GM12801 (cell line): ENCODE measurements around the gene HLA-DPB1.

Experiments
- CTCF ChIP-seq: IDR thresholded peaks from one replicate; pipeline ENCODE4 v1.5.1; 2011; ENCODE audit warnings: control low read depth; ENCODE audit not compliant: insufficient read length; ENCODE audit errors: extremely low read depth

The HLA-DPB1 gene

GRCh38 chr6:33065312-33065711, 10.5 kb upstream of the HLA-DPB1 start:
- TF ChIP-seq CTCF = no peak

GRCh38 chr6:33066917-33067521, 8.8 kb upstream of the HLA-DPB1 start:
- TF ChIP-seq CTCF = no peak

GRCh38 chr6:33069021-33069738, 6.6 kb upstream of the HLA-DPB1 start:
- no peak for TF ChIP-seq CTCF

- TF ChIP-seq CTCF = no peak
These were observed 4.9 kb upstream of the HLA-DPB1 start for GRCh38 chr6:33070909-33071308.

- no peak for TF ChIP-seq CTCF
These were observed 4.2 kb upstream of the HLA-DPB1 start for GRCh38 chr6:33071569-33071968.

- TF ChIP-seq CTCF = no peak
These were observed 3.2 kb upstream of the HLA-DPB1 start for GRCh38 chr6:33072508-33073100.

GRCh38 chr6:33073431-33073871, 2.3 kb upstream of the HLA-DPB1 start, which contains the start of gene HLA-DPA1:
Gene HLA-DPA1, minus strand, starts transcription at chr6:33073649.
- TF ChIP-seq CTCF = no peak
